Measurements from ENCODE around the gene SNRPN. TPM values are rescaled to one million over a fixed set of nuclear protein-coding genes. Genes with fewer than 3 reads are reported as not detected.

SNRPN gene
- total RNA-seq, 4 donors from 2014 or later = 18.5 to 75.6 (median 39.6) TPM

- no peak for TF ChIP-seq POLR2A (IDR thresholded peaks at IDR 0.05)
- peaks cover 0 to 20% (median 8%) of the 10 kb centered on the region in 4 donors for H3K36me3 ChIP-seq
- 47 to 62% methylated on average over 1 of the region's 1 CpG for WGBS, 2 donors (ENCODE audit: low coverage in 1 of 2)
- intact Hi-C loops (cut with DNase I; ENCODE audit: low total_unique reads) = no loop called here
- H3K4me3 ChIP-seq = no peak overlapping the region
- H3K27ac ChIP-seq = no peak overlapping the region
- no peak for DNase-seq
- peaks cover 30 to 57% of the 10 kb centered on the region in 2 donors for H3K9me3 ChIP-seq
- no peaks in the 10 kb centered on the region for H3K4me1 ChIP-seq
- in situ Hi-C loops (cut with MboI; ENCODE audit: low pct_ligation_motif_present in 1 of 4, low pct_unique_long_range_greater_than_20kb in 1 of 4, low sequenced_read_pairs in 3 of 4) = no loop called here
- no peaks in the 10 kb centered on the region for H3K27me3 ChIP-seq
These were observed 64.6 kb downstream of the SNRPN start for GRCh38 chr15:25019434-25019833.

- in situ Hi-C loops (cut with MboI; ENCODE audit: low pct_ligation_motif_present in 1 of 4, low pct_unique_long_range_greater_than_20kb in 1 of 4, low sequenced_read_pairs in 3 of 4) = no loop called here
- no peak overlapping the region for H3K4me3 ChIP-seq
- 87 to 91% methylated on average over 2 of the region's 2 CpGs for WGBS, 2 donors (ENCODE audit: low coverage in 1 of 2)
- no peaks in the 10 kb centered on the region for H3K27me3 ChIP-seq
- DNase-seq = no peak
- no peak overlapping the region for H3K27ac ChIP-seq
- H3K9me3 ChIP-seq = peaks cover 49 to 60% of the 10 kb centered on the region in 2 donors
- no peaks in the 10 kb centered on the region for H3K4me1 ChIP-seq
- TF ChIP-seq CTCF (IDR thresholded peaks at IDR 0.05) (no peak), EP300 (IDR thresholded peaks at IDR 0.05; ENCODE audit: low read depth) (no peak), POLR2AphosphoS5 (IDR thresholded peaks at IDR 0.05) (no peak), POLR2A (IDR thresholded peaks at IDR 0.05) (no peak)
- peaks cover 0 to 32% (median 10%) of the 10 kb centered on the region in 4 donors for H3K36me3 ChIP-seq
- intact Hi-C loops (cut with DNase I; ENCODE audit: low total_unique reads) = loop anchor here (10.0 kb wide), 2 partner anchors 47 to 63 kb away; no protein-coding TSS in a partner anchor
These were observed 67.4 kb downstream of the SNRPN start for GRCh38 chr15:25022233-25022632.

Small RNA genes lying within 50 kb of the gene (small RNA-seq; reads per million reads assigned to genes)
- gene AC090602.1 (0 reads per million in 4 donors), gene AC124312.4 (0 reads per million in 4 donors), gene AC124312.5 (0 reads per million in 4 donors)

Other genes starting within 250 kb of the SNRPN start
- gene SNURF, start within 50 bp of the SNRPN start, total RNA-seq = 10 to 100 TPM in 1 of 4 donors, 1 to 10 TPM in 1, not detected in 2; 4.2 to 12.5 TPM